KBM-7 (cell line): ENCODE measurements around the gene SERPINB1.
A peak's percentile ranks its signal among the peaks of the same experiment; 100 is the strongest.
"Not testable (repeated sequence)": the region's sequence is repeated elsewhere in the genome, so short reads cannot be mapped to it uniquely, and the experiment has no call there.

Experiments
- DNase-seq: peaks from one replicate; pipeline ENCODE4 v3.0.0-alpha.2; 2015
- in situ Hi-C: fragments of 300-500 bp; cut with MboI; formaldehyde crosslinking; loops from 2 replicates; pipeline ENCODE4 v1.14.3; 2020; ENCODE audit warnings: low sequenced_read_pairs, low pct_unique_long_range_greater_than_20kb, mixed read lengths

The SERPINB1 gene

DNA sequence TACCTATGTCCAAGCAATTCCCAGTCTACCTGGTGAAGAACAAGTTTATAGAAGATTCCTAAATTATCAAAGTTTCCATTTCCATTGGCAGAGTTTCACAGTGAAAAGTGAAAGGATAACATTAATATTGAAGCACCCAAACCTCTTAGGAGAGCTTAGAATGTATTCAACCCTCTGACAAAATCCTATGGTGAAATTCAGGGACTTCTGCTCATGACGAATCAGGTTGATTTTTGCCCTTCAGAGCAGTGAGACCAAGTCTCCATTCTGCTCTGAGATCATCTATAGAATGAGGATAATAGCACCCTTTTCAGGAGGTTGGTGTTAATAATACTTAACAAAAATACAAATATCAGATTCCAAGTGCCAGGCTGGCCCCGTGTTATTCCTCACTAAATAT, 15.5 kb downstream of the SERPINB1 start:
- in situ Hi-C loops: no loop called here
- no peak for DNase-seq

DNA sequence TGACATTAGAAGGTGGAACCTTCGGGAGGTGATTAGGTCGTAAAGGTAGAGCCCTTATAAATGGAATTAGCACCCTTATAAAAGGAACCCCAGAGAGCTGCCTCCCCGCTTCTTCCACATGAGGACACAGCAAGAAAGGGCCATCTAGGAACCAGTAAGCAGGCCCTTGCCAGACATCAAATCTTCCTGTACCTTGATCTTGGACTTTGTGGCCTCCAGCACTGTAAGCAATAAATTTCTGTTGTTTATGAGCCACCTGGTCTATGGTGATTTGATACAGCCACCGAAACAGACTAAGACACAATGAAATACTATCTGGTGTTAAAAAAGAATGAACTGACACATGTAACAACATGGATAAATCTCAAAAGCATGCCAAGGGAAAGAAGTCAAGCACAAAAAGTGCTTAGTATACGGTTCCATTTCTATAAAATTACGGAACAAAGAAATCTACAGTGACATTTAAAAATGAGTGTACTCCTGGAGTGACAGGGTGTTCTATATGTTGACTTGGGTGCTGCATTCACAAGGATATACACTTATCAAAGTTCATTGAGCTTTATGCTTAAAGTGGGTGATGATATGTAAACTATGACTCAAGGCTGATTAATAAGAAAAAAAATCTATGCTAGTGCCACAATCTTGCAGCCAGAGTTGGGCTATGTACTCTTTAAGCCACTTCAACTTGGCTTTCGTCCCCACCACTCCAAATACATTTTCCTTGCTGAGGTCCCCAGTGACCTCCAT, 18.4 kb downstream of the SERPINB1 start:
- in situ Hi-C loops: no loop called here

DNA sequence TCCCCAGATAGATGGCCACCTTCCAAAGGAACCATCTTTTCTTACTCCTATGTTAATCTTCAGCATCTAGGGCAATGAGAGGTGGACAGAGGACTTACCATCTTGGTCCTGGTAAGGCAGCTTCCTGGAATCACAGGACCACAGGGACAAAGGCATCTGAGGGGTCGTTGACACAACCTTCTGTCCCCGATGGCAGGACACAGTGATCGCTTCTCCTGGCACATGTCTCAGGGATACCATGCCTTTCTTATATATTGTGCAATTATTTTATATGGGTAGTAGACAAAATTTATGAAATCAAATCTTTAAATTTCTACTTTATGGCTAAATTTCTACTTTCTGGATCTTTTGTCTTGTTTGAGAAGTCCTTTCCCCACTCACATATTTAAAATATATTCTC, 20.1 kb downstream of the SERPINB1 start:
- in situ Hi-C loops: no loop called here
- no peak for DNase-seq

More for the DNA sequence above, 18.4 kb downstream of the SERPINB1 start:
- DNase-seq: no peak

DNA sequence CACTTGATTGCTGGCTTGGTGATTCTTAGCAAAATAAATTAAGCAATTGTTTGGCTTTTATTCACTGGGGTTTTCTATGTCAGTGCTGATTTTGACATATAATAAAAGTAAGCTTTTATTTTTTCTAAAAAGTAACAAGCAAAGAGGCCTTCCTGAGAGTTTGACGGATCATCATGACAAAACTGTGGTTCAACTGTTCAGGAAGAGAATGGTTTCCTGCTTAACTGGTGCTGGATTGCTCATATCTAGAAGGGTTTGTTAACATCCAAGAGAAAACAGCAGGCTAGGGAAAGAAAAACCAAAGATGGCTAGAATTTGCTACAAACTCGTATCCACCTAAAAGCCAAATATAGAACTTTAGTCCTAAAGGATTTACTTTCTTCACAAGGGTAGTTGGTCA, 21.2 kb downstream of the SERPINB1 start:
- DNase-seq: peak; percentile 75
- in situ Hi-C loops: no loop called here

DNA sequence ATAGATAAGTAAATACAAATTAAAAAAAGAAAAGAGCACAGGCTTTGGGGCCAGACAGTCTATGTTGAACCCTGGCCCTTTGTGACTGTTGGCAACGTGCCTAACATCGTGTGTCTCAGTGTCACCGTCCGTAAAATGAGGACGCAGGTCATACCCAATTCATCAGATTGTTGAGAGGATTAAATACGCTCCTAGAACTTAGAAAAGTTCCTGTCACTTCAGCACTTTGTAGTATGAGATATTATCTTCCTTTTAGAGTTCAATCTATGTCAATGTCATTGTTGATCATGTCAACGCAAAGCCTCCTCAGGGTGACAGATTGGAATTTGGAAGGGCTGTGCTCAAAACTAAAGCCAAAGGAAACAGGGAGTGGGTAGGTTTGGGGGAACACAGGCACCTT, 21.7 kb downstream of the SERPINB1 start:
- in situ Hi-C loops: no loop called here
- peak; percentile 74 for DNase-seq

DNA sequence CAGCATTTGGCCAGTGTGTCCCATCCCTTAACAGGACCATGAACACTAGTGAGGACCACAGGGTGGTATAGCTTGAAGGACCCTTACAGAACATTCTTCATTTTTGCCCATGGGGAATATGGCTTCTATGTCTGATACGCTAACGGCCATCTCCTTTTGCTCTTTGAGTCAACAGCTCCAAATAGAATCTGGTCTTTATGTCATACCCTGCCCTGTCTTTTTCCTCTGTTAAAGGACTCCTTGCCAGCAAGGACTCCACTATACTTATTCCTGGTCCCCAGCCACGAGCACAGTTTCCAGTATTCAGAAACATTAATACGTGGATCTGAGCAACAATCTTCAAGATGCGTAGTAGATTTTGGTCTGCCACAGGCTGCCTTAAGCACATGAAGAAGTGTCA, 22.5 kb downstream of the SERPINB1 start:
- in situ Hi-C loops: no loop called here
- DNase-seq: no peak

DNA sequence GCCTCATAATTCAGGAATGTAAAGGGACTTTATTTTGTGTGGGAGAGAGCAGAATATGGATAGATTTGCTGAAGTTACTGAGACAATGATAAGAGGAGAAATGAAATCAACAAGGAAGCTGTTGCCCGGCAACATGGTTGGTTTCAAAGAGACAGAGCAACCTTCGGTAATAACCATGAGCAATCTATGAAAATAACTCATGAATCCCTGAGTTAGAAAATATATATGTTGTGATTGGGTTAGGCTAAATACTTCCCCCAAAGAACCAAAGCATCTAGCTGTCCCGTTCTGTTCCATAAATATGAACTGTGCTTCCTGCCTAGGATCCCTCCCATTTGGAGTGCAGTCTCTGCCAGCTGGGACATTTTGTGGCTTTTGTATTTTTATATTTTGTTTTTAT, 23.1 kb downstream of the SERPINB1 start:
- in situ Hi-C loops: no loop called here
- DNase-seq: peak; percentile 51

DNA sequence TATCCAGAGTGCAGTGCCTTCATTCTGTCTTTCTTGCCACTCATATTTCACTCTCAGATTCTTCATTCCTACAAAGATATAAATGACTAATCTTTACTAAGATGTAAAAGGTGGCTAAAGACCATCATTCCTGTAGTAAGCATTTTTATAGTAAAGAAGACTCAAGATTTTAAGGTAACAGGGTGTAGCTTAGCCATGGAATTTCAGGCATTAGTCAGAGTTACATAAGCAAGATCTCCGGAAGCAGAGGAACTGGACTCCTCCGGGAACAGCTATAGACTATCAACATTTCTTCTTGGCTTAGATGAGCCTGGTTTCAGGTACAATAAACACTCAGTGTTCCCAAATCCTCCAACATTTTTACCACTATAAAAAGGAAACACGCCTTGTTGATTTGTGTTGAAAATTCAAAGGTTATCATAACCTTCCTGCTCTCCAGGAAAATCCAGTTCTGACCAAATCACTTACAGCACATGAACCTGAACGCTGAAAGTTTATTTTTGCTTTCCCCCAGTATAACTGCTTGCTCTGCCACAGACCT, 23.7 kb downstream of the SERPINB1 start:
- in situ Hi-C loops: no loop called here
- DNase-seq: no peak

DNA sequence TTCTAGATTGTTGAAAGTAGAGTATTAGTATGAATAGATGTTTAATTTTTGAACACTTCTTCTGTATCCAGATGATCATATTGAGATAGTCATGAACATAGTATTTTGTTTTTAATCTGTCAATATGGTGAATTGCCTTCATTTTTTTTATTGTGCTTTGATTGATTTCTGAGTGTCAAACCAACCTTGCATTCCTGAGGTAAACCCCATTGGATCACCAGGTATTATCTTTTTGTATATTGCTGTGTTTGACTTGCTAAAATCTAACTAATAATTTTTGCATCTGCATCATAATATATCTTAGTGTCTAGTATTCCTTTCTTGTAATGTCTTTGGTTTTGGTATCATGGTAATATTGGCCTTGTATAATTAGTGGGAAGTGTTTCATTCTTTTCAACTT, 25.5 kb downstream of the SERPINB1 start:
- DNase-seq: no peak
- in situ Hi-C loops: no loop called here

DNA sequence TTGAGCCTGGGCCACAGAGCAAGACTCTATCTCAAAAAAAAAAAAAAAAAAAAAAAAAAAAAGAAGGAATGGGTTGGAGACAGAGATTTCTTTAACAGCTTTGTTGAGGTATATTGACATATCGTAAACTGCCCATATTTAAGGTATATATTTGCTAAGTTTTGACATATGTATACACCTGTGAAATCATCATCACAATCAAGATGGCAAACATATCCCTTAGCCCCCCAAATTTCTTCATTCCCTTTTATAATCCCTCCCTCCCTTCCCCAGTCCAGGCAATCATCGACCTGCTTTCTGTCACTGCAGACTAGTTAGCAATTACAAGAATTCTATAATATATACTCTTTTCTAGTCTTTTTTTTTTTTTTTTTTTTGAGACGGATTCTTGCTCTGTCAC, 29.0 kb downstream of the SERPINB1 start:
- no peak for DNase-seq
- in situ Hi-C loops: no loop called here

DNA sequence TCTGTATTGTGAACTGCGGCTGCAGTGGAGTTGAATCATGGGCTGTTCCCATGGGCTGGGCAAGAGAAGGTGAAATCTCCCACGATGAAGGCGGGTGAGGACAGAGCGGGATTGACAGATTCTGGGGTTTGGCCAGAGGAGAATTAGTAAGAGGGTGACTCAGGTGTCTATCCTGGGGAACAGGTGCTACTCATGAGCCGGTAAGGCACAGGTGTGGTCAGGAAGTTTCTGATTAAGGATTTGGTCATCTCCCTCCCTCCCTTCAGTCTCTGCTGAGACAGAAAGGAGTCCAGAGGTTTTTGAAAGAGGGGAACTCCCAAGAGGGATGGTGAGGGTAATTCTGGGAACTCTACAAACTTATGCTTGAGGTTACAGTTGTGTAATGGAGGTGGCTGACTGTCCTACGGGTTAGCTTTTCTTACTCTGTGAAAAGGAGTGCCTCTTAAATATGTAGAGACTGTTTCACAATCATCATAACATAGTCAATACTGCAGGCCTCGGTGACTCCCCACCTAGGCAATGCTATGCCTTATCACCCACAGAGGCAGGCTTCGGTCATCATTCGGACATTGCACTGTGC, 31.5 kb downstream of the SERPINB1 start:
- in situ Hi-C loops: no loop called here
- DNase-seq: peak; percentile 9

DNA sequence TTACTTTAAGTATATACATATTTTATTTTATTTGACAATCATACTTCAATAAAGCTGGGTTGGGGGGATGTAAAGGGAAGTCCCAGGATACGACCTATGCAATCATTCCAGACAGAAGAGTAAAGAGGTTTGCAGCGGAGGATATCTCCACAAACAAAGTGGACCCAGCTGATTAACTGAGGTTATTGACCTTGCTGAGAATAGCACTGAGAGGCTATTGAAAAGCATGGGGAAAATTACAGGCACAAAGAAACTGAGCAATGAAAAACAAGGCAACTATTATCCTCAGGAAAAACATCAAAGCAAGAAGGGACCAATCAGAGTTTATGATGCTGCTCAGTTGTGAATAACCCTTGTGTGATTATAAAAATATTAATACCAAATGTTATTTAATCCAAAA, 32.6 kb downstream of the SERPINB1 start:
- in situ Hi-C loops: no loop called here
- no peak for DNase-seq

DNA sequence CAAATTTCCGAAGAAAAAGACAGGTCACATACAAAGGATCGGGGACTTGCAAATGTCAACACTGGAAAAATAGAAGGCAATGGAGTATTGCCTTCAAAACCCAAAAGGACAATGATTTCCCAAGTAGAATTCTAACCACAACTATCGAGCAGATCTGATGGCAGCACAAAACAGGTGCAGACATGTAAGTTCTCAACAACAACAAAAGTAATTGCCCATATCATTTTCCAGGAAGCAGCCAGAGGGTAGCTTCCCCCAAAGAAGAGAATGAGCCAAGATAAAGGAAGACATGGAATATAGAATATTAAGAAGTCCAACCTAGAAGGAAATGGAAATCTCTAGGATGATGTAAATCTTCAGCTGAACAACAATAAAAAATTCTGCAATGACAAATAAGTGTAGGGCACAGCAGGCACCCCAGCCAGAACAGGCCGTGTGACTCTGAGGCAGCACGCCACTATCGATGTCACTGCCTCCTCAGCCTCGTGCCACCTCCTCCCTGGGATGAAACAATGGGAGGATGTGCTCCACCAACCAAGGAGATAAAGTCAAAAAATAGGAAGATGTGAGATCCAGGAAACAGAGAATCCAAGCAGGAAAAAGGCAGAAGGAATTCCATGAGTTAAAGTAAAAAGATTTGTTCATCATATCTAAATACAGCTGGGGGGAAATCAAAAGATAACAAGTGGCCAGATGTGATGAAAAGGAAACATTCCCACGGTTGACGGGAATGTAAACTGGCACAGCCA, 34.1 kb downstream of the SERPINB1 start:
- no peak for DNase-seq
- in situ Hi-C loops: no loop called here

DNA sequence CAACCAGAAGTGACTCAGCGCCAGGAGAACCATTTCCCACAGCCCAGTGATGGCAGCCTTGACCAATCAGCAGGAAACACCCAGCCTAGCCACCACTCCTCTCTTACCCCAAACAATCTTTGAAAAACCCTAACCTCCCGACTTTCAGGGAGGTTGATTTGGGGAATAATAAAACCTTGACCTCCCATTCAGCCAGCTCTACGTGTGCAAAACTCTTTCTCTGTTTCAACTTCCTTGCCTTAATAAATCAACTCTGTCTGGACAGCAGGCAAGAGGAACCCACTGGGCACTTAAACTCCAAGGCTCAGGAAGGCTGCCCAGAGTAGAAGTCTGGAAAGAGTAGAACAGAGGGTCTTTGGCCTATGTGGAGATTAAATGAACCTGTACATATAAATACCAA, 35.0 kb downstream of the SERPINB1 start:
- DNase-seq: no peak
- in situ Hi-C loops: no loop called here

DNA sequence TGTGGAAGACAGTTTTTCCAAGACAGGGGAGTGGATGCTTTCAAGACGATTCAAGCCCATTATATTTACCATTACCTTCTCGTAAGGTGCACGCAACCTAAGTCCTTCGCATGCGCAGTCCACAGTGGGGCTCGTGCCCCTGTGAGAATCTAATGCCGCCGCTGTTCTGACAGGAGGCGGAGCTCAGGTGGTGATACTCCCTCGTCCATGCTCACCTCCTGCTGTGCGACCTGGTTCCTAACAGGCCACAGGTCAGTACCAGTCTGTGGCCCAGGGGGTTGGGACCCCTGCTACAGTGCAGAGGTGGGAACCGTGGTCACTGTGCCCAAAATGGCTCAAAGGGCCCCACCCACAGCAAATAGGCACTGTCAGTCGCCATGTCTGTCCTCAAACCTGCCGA, 36.6 kb downstream of the SERPINB1 start:
- DNase-seq: no peak
- in situ Hi-C loops: no loop called here

DNA sequence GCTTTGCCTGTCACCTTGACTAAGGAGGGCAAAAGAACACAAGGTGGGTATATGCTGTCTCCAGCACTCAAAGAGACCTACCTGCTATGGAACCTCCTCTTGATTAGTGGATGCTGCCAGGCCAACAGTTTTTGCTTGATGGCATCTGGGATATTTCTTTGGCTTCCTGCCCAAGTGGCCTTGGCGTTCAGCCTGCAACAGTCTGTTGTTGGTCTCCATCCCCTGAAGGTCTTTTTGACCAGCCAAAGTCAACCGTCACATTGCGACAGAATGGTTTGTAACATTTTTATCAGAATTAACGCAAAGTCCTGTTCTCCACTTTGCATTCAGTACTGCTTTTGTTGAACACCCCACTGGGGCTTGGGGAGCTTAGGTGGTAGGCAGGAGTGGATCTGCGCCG, 37.1 kb downstream of the SERPINB1 start:
- no peak for DNase-seq
- in situ Hi-C loops: no loop called here

DNA sequence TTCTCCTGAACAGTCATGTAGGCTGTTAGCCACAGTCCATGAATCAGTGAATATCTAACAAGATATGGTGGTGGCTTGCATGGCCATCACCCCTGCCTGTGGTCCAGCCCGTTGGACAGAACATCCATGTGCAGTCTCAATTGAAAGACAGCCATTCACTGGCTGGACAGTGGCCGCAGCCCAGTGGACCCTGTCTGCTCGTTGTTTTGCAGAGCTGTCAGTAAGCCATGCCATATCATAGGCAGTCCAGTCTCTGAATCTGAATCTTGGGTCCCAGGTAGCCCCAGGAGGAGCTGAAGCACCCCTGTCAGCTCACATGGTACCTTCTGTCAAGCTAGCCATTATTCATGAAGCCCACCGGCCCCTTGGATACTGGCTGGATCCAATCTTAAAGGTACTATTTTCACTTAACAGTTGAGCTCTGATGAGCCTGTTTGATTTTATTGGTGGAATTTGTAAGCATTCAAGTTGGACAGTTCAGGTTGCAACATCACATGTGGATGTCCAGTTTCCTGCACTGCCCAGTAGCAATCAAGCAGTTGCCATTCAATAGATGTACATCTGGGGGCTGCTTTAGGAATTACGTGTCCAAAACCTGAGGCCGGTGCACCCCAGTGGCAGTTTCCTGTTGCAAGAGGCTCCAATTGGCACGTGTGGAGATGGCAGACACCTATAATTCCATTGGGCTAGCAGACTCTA, 37.8 kb downstream of the SERPINB1 start:
- in situ Hi-C loops: no loop called here
- DNase-seq: no peak

DNA sequence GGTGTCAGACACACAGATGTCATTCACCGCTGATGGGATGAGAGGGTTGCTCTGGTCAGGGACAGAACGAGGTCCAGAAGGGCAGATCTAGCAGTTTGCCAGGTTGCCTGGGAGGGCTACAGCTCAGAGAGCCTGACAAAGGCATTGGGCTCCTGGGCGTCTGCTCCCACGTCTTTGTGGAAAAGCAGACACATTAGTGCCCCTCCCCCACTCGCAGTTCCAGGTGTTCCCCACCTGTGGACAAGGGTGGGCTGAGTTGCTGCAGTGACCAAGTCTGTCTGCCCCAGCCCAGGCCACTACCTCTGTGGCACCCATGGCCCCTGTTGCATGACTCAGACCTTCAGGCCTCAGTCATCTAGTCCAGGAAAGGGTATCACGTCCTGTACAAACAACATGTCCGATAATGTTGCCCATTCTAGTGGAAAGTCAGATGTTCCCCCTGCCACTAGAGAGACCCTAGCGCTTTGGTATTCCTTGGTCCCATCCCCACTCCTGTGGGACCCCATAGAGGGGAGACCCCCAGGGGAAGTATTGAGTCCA, 39.1 kb downstream of the SERPINB1 start:
- in situ Hi-C loops: no loop called here

DNA sequence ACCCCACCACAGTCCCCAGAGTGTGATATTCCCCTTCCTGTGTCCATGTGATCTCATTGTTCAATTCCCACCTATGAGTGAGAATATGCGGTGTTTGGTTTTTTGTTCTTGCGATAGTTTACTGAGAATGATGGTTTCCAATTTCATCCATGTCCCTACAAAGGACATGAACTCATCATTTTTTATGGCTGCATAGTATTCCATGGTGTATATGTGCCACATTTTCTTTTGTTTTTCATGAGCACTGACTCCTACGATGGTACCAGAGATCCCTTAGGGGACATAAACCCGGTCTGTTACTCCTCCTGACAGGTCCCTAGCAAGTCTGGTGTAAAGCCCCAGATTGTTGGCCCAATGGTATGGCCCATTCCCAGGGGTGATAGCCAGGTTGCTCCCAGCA, 40.0 kb downstream of the SERPINB1 start:
- in situ Hi-C loops, DNase-seq: not testable (repeated sequence)

More for the DNA sequence above, 39.1 kb downstream of the SERPINB1 start:
- no peak for DNase-seq
